ENCODE data around the gene F10.

Gene F10

GRCh38 chr13:113158946-113159345 lies 36.3 kb downstream of the F10 start:
- Histone ChIP-seq H3K9me2 (replicated peaks; ENCODE audit: low read depth, low read length) (no peaks in the 10 kb centered on the region), H4K20me1 (ENCODE audit: insufficient read depth, low read length, poor library complexity, severe bottlenecking) (no peaks in the 10 kb centered on the region), H3K4me2 (ENCODE audit: low read depth, low read length, poor library complexity, severe bottlenecking) (no peak overlapping the region), H3K27me3 (ENCODE audit: insufficient read depth, low read length, poor library complexity, severe bottlenecking) (no peaks in the 10 kb centered on the region), H3K4me3 (ENCODE audit: low read length, poor library complexity, severe bottlenecking) (no peak overlapping the region), H3K4me1 (ENCODE audit: insufficient read depth, low read length, poor library complexity, severe bottlenecking) (peaks cover 8% of the 10 kb centered on the region), H3K36me3 (ENCODE audit: insufficient read depth, low read length) (no peaks in the 10 kb centered on the region), H3K79me2 (ENCODE audit: insufficient read depth, low read length) (no peaks in the 10 kb centered on the region), H2AFZ (ENCODE audit: low read length) (no peak overlapping the region), H3K9me3 (ENCODE audit: insufficient read depth, low read depth, low read length) (no peaks in the 10 kb centered on the region), H3K9ac (ENCODE audit: low read depth, low read length, poor library complexity, severe bottlenecking) (no peak overlapping the region), H3F3A (ENCODE audit: low read depth) (no peaks in the 10 kb centered on the region)
- TF ChIP-seq CTCF (conservative IDR thresholded peaks at IDR 0.05; ENCODE audit: low read length) (no peak), EZH2phosphoT487 (IDR thresholded peaks at IDR 0.05; ENCODE audit: borderline replicate concordance) (no peak)

- Histone ChIP-seq H2AFZ (ENCODE audit: low read length) (no peak overlapping the region), H3K9me3 (ENCODE audit: insufficient read depth, low read depth, low read length) (no peaks in the 10 kb centered on the region), H3K9me2 (replicated peaks; ENCODE audit: low read depth, low read length) (no peaks in the 10 kb centered on the region), H3K4me3 (ENCODE audit: low read length, poor library complexity, severe bottlenecking) (no peak overlapping the region), H3K4me2 (ENCODE audit: low read depth, low read length, poor library complexity, severe bottlenecking) (no peak overlapping the region), H3F3A (ENCODE audit: low read depth) (no peaks in the 10 kb centered on the region), H3K36me3 (ENCODE audit: insufficient read depth, low read length) (no peaks in the 10 kb centered on the region), H3K27me3 (ENCODE audit: insufficient read depth, low read length, poor library complexity, severe bottlenecking) (no peaks in the 10 kb centered on the region), H3K9ac (ENCODE audit: low read depth, low read length, poor library complexity, severe bottlenecking) (no peak overlapping the region), H3K79me2 (ENCODE audit: insufficient read depth, low read length) (no peaks in the 10 kb centered on the region), H4K20me1 (ENCODE audit: insufficient read depth, low read length, poor library complexity, severe bottlenecking) (no peaks in the 10 kb centered on the region), H3K4me1 (ENCODE audit: insufficient read depth, low read length, poor library complexity, severe bottlenecking) (peaks cover 4% of the 10 kb centered on the region)
- TF ChIP-seq EZH2phosphoT487 (IDR thresholded peaks at IDR 0.05; ENCODE audit: borderline replicate concordance), result no peak
- no peak for TF ChIP-seq CTCF (conservative IDR thresholded peaks at IDR 0.05; ENCODE audit: low read length)
These were observed 37.1 kb downstream of the F10 start for GRCh38 chr13:113159701-113160100.

- H3K4me2 ChIP-seq (ENCODE audit: low read depth, low read length, poor library complexity, severe bottlenecking), result no peak overlapping the region
- H3K79me2 ChIP-seq (ENCODE audit: insufficient read depth, low read length), result no peaks in the 10 kb centered on the region
- TF ChIP-seq EZH2phosphoT487 (IDR thresholded peaks at IDR 0.05; ENCODE audit: borderline replicate concordance), result no peak
- no peak for TF ChIP-seq CTCF (conservative IDR thresholded peaks at IDR 0.05; ENCODE audit: low read length)
- H3F3A ChIP-seq (ENCODE audit: low read depth), result no peaks in the 10 kb centered on the region
- H3K9ac ChIP-seq (ENCODE audit: low read depth, low read length, poor library complexity, severe bottlenecking), result no peak overlapping the region
- H3K4me1 ChIP-seq (ENCODE audit: insufficient read depth, low read length, poor library complexity, severe bottlenecking), result no peaks in the 10 kb centered on the region
- H3K9me3 ChIP-seq (ENCODE audit: insufficient read depth, low read depth, low read length), result no peaks in the 10 kb centered on the region
- H4K20me1 ChIP-seq (ENCODE audit: insufficient read depth, low read length, poor library complexity, severe bottlenecking), result no peaks in the 10 kb centered on the region
- H2AFZ ChIP-seq (ENCODE audit: low read length), result no peak overlapping the region
- no peak overlapping the region for H3K4me3 ChIP-seq (ENCODE audit: low read length, poor library complexity, severe bottlenecking)
- no peaks in the 10 kb centered on the region for H3K27me3 ChIP-seq (ENCODE audit: insufficient read depth, low read length, poor library complexity, severe bottlenecking)
- no peaks in the 10 kb centered on the region for H3K9me2 ChIP-seq (replicated peaks; ENCODE audit: low read depth, low read length)
- no peaks in the 10 kb centered on the region for H3K36me3 ChIP-seq (ENCODE audit: insufficient read depth, low read length)
These were observed 38.4 kb downstream of the F10 start for GRCh38 chr13:113160983-113161382.
